ENCODE measurements around the gene CYBA.
"Not testable (repeated sequence)": the region's sequence is repeated elsewhere in the genome, so short reads cannot be mapped to it uniquely, and the experiment has no call there.

The CYBA gene

DNA sequence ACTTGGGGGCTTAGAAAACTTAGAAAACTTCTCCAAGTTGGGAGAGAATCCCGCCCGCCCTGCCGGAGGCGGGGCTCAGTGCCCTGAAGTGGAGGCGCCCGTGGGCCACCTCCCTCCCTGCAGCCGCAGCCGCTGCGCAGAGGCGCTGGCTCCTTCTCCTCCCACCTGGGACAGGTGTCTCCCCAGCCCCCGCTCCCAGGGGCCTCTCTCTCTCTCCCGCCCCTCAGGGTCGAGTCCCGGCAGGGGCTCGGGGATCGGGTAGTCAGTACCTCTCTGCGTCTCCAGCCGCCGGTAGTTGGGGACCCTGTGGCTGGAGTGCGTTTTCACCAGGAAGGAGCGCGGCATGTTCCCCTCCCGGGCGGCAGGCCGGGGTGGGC lies 35.2 kb upstream of the CYBA start:
- DNase-seq, result peak; percentile 81

DNA sequence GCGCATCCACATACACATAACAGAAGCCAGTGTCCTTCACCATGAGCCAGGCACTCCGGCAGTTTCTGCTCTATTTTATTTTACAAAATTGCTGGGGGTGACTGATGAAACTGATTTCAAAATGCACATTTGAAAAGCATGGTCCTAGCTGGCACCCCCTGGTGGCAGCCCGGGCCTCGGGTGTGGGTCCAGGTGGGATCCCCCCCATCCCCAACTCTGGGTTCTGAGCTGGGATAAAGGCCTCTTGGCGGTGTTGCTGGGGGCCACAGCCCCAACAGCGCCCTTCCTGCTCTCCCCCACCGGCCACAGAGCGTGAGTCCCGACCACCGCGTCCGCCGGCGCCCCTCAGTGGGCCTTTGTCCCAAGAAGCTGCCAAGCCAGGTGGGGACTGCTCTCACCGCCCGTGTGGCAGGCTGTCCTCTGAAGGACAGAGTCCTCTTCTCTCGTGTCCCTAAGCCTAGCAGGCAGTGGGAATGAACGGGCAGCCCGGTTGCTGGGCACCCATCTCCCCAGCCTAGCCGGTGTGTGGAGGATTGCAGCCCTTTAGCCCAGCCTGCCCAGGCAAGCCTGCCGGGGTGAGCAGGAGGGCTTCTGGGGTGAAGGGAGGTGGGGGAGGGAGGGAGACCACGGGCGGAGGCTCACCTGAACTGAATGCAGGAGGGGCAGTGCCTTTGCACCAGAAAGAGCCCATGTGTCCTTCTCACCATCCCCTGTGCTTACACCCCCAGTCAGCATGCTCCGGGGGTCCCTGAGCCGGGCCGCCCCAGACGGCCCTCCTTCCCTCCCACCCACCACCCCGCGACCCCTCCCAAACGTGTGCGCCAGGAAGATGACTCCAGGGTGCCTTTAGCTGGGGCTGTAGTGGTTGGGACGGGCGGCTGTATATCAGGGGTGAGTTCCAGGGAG lies 34.6 kb upstream of the CYBA start:
- peak; percentile 88 for DNase-seq

- no peak for DNase-seq
These were observed 33.8 kb upstream of the CYBA start for GRCh38 chr16:88684569-88685155.

- peak; percentile 83 for DNase-seq
These were observed 31.0 kb upstream of the CYBA start for GRCh38 chr16:88681709-88682451.

DNA sequence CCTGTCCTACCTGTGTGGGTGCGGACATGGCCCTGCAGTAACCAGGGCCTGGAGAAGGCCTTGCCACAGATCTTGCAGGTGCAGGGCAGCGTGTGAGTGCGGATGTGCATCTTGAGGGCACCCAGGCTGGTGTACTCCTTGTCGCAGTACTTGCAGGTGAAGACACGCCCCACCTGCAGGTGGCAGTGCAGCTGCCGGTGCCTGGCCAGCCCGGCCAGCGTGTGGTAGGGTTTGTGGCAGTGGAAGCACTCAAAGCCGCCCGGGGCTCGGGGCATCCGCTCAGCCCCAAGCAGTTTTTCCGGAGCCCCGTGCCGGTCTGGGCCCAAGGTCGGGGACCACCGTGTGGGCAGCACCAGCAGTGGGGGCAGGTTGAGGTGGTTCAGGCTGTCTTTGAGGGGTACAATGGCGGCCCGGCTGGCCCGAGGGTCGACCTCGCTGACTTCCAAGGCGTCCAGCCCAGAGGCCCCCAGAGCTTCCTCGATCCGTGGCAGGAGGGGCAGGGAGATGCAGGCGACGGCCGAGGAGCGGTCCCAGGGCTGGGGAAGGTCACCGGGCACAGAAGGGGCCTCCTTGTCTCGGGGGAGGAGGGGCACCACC lies 30.3 kb upstream of the CYBA start:
- peak; percentile 81 for DNase-seq

DNA sequence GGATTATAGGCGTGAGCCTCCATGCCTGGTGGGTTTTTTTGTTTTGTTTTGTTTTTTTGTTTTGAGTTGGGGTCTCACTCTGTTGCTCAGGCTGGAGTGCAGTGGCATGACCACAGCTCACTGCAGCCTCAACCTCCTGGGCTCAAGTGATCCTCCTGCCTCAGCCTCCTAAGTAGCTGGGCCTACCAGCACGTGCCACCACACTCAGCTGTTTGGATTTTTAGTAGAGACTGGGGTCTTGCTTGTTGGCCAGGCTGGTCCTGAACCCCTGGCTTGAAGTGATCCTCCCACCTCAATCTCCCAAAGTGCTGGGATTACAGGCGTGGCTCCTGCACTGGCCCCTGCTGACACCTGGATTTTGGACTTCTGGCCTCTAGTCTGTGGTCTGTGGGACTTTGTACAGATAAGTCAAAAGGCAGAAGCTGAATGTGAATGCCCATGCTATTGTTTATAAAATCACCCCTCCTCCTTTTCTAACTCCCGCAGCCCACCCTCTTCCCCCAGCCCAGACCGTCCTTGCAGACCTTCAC lies 29.8 kb upstream of the CYBA start:
- DNase-seq, result no peak

DNA sequence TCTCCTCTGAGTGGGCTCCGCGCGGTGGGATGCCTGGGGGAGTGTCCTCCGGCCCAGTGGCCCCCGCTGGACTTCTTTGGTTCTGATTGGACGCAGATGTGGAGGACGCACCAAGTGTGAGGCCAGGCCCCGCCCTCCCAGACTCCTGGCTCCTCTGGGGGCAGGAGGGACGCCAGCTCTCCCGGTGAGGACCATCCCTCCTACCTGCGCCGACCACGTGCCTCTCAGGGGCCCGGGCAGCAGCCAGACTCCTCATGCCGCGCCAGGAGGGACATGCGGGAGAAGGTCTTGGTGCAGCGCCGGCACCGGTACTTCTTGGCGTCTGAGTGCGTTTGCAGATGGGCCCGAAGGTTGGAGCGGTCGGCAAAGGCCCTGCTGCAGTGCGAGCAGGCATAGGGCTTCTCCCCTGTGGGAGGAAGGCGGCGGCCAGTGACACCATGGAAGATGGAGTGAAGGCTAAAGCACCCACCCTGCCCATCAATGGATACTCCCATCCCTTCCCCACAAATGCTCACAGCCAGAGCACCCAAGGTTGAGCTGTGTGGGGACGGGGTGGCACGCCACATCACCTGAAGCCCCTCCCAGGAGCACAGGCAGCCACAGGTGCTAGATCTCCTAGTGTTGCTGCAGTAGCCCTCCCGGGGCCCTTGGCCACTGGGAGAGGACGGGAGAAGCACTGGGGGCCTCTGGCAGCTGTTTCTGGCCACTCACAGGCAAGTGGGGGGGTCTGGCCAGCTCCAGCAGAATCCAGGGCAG lies 27.5 kb upstream of the CYBA start:
- DNase-seq, result no peak

DNA sequence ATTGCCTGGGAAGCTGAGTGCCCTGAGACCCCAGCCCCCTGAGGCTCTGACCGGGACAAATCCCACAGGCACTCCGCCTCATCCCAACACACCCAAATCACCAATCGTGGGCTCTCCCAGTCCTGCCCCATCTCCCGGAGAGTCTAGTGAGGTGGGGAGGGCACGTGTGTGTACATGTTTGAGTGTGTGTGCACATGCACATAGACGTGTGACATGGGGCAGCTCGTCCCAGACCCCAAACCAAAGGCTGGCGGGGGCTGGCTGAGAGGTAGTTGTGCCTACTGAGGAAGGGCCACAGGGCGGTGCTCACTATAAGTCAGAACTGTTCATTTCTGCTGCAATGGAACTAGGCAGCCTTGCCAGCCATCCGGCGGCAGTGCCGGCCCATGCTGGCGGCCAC lies 26.9 kb upstream of the CYBA start:
- DNase-seq, result no peak

DNA sequence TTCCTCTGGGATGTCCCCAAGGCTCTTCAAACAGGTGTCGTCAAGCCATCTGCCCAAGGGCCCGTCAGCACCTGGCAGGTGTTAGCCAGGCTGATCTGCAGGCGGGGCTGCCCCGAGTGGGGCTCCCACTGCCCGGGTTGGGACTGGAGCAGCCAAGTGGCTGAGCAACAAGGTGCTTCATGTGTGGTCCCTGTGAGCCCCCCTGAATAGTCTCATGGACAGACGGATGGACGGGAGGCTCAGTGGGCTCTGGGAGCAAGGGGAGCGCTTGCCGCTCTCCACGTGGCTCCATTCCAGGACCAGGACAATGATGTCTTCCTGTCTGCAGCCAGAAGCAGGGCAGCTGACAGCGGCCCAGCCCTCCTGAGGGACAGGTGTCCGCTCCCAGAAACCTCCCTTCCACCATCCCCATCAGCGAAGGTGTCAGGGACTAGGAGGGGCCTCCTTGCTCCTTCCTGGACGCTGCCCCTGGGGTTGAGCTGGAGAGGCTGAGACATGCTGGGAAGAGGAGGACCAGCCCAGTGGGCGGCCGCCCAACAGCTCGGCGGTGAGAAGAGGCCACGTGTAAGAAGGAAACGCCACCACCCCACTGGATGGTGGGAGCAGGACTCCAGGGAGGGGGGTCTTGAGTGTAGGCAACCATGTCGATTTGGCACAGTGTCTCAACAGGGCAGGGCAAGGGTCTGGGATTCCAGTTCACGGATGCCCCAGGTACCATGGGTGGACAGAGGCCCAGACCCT lies 25.8 kb upstream of the CYBA start:
- DNase-seq, result no peak

- no peak for DNase-seq
These were observed 23.0 kb upstream of the CYBA start for GRCh38 chr16:88673716-88674379.

DNA sequence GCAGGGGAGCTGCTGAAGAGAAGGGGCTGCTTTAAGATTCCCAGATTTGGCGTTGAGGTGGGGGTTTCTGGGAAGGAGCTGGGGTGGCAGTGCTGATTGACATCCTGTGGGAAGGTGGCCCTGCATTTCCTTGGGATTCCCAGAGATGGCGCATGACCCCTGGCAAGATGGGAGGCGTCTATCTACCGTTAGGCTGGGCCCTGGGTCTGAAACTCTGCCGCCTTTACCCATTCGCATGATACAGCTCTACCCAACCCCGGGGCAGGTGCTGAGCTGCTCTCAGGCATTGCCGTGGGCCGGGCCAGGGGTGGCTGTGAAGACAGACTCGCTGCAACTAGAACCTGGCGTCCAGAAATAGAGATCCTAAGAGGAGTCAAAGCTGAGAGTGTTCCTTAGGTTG lies 21.9 kb upstream of the CYBA start:
- no peak for DNase-seq

DNA sequence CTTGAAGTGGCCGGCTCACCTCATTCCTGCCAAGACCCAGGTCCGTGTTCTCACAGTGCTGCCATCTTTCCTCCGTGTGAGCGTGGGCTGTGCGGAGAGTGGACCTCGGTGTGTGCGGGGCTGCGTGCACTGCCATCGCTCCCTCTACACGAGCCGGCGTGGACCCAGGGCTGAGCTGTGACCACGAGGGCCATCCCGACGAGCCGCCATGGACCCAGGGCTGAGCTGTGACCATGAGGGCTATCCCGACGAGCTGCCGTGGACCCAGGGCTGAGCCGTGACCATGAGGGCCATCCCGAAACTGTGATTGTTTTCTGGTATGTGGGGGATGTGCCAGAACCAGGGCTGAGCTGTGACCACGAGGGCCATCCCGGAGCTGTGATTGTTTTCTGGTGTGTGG lies 21.0 kb upstream of the CYBA start:
- no peak for DNase-seq

DNA sequence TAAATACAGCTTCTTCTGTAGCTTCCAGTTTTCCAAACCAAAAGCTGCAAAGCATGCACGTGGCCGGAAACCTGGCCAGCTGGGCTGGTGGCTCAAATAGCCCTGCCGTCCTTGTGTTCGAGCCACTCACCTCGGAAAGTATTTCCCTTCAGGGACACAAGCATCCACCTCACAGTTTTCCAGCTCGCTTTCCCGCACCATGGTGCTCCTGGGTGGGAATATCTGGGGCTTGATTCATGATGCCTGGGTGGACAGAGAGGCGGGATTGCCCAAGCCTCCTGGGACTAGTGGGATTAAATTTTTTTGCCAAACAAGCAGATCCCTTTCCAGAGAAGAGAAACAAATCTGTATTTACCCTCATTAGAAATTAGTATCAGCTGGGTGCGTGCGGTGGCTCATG lies 19.1 kb upstream of the CYBA start:
- DNase-seq, result no peak

- DNase-seq, result not testable (repeated sequence)
These were observed 18.6 kb upstream of the CYBA start for GRCh38 chr16:88669493-88669892.

GRCh38 chr16:88667461-88667860 lies 16.6 kb upstream of the CYBA start:
- no peak for DNase-seq

DNA sequence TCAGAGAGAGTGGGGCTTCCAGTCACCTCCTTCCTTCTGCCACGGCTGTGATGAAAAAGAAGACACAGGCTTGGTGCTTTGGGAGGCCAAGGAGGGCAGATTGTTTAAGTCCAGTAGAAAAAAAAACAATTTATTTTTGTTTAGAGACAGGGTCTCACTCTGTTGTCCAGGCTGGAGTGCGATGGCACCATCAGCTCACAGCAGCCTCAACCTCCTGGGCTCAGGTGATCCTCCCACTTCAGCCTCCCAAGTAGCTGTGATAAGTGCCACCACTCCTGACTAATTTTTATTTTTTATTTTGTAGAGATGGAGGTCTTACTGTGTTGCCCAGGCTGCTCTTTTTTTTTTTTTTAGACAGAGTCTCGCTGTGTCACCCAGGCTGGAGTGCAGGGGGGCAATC lies 14.7 kb upstream of the CYBA start:
- DNase-seq, result no peak

GRCh38 chr16:88665148-88665547 lies 14.3 kb upstream of the CYBA start:
- DNase-seq, result no peak

DNA sequence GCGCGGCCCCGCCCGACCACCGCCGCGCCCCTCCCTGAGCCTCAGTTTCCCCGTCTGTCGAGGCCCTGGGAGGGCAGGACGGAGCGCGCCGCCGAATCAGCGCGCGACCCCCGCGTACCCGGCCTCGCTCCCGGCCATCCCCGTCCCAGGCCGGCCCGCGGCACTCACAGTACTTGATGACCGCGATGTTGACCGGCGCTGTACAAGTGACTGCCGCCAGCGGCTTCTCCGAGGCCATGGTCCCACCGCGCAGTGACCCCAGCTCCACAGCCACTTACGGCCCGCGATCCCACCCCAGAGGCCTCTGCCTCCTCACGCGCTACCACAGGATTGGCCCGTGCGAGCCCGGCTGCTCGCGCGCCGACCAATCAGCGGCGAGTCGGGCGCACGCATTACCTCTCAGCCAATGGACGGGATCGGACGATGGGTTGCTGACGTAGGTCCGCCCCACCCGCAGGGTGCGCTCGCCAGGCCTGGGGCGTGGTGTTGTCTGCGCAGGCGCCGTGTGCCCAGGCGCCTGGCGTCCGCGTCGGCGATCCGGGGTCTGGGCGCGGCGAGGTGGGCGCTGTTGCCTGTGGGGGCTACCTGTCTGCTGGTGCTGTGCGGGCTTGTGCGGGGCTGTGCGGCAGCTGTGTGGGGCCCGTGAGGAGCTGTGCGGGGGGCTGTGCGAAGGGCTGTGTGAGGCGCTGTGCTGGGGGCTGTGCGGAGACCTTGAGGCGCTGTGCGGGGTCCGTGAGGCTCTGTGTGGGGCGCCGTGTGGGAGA lies 12.2 kb upstream of the CYBA start, which contains the start of gene MVD:
Gene MVD, minus strand, starts transcription at position 249 of the 764 bp plus-strand sequence. Its CDS starts 11 bp downstream, at position 238.
- peak; percentile 98 for DNase-seq

DNA sequence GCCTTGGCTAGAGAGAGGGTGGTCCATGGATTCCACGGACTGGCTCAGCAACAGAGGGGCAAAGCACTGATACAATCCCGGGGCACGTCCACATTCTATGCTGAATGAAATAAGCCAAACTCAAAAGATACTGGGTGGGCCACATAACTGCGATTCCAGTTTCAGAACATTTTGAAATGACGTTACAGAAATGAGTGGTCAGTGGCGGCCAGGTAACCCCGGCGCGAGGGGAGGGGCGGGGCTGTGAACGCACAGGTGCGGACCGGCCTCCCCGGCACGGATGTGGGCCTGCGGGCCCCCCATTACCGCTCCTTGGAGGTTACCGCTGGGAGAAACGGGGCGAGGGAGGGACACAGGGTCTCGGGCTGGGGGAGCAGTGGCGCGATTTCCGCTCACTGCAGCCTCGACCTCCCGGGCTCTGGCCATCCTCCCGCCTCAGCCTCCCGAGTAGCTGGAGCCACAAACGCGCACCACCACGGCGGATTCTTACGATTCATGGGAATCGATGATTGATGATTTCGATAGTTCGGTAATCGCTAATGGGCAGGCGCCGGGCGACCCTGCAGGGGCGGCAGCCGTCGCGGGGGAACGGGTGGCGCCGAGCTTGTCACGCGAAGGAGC lies 11.5 kb upstream of the CYBA start:
- DNase-seq, result no peak

- DNase-seq, result no peak
These were observed 10.6 kb upstream of the CYBA start for GRCh38 chr16:88661468-88661867.

Measured in activated effector memory CD4-positive, alpha-beta T cell treated with anti-CD3 and anti-CD28 coated beads, Interleukin-2, amount 50 U/mL, for 16 hours (primary cell).